Right lobe of liver (tissue), 6 donors: ENCODE results near the gene SMCO2. TPM values are rescaled to one million over a fixed set of nuclear protein-coding genes. Genes with fewer than 3 reads are reported as not detected.

Experiments used
- ATAC-seq, 4 donors: fragments of 200-7000 bp; cut with Tn5 transposase; one replicate each; pipeline ENCODE4 v1.9.1; 2020; ENCODE audit warnings: mild to moderate bottlenecking in 4 of 4, moderate library complexity in 4 of 4
- DNase-seq, 3 donors: peaks; one replicate each; pipeline ENCODE4 v3.0.0-alpha.2; 2020
- H3K27ac ChIP-seq, 3 donors: fragments of 200-600 bp; one replicate each; pipeline ENCODE4 v1.8.0; 2022
- H3K27me3 ChIP-seq, 2 donors: fragments of 200-600 bp; one replicate each; pipeline ENCODE4 v1.8.0; 2022
- H3K36me3 ChIP-seq, 4 donors: fragments of 200-600 bp; sonication (generic) in 1 of 4; one replicate each; pipeline versions ENCODE4 v1.5.1 to v1.8.0; 2017 to 2022; ENCODE audit warnings: control low read depth in 1 of 4
- H3K4me1 ChIP-seq, 4 donors: fragments of 200-600 bp; sonication (generic) in 1 of 4; one replicate each; pipeline versions ENCODE4 v1.5.1 to v1.8.0; 2017 to 2022; ENCODE audit warnings: control low read depth in 1 of 4
- H3K4me3 ChIP-seq, 3 donors: fragments of 200-600 bp; one replicate each; pipeline ENCODE4 v1.8.0; 2022
- H3K9me3 ChIP-seq, 4 donors: fragments of 200-600 bp; sonication (generic) in 1 of 4; one replicate each; pipeline versions ENCODE4 v1.5.1 to v1.8.0; 2017 to 2022; ENCODE audit warnings: control low read depth in 1 of 4
- POLR2A ChIP-seq: fragments of 450-650 bp; IDR thresholded peaks from one replicate; pipeline ENCODE4 v1.6.1; 2017; ENCODE audit warnings: antibody characterized with exemption, mild to moderate bottlenecking
- WGBS: methylation state at CpG from one replicate; pipeline ENCODE4 v1.1.6; 2018; ENCODE audit warnings: low coverage, low lambda C conversion rate; ENCODE audit not compliant: insufficient coverage; ENCODE audit errors: missing lambda C conversion rate; 5-methylcytosine and 5-hydroxymethylcytosine counted together
- intact Hi-C, 2 donors: fragments of 100-400 bp; cut with DNase I; formaldehyde crosslinking; loops; one replicate each; pipeline versions ENCODE4 v1.11.2 to v1.14.1; 2022
- total RNA-seq, 6 experiments: library from RNA; depleted of rRNA in 2 of 6; stranded (reverse); fragments of >200 nt in 2 of 6; fragmentation: NEBNext Ultra II Directional in 3 of 6; extraction: Animal tissue kit (Norgen Biotek cat#: 25700) in 3 of 6; gene quantifications; one replicate each; pipeline versions ENCODE4 v1.1.0 to v1.2.4, GENCODE V29; 2016 to 2023
- TF ChIP-seq, protein P1 (sequence below), 4 donors: fragments of 200-600 bp in 3 of 4; fragments of 450-650 bp in 1 of 4; IDR thresholded peaks; one replicate each; pipeline versions ENCODE4 v1.5.1 to v1.8.0; 2016 to 2022; ENCODE audit warnings: antibody characterized with exemption in 4 of 4, mild to moderate bottlenecking in 2 of 4
- donor health status: DM: no; HTN: yes; CAD: no.
- donor health status: DM: no; HTN: no; CAD: no.
- donor health status: DM: no; HTN: no; CAD: no.
- donor health status: DM: no; HTN: yes; CAD: no.
- donor health status: DM: no; HTN: yes; CAD: no.

The SMCO2 gene
- total RNA-seq, 6 experiments from 2014 or later, result 0.31 TPM; not detected in 5

DNA sequence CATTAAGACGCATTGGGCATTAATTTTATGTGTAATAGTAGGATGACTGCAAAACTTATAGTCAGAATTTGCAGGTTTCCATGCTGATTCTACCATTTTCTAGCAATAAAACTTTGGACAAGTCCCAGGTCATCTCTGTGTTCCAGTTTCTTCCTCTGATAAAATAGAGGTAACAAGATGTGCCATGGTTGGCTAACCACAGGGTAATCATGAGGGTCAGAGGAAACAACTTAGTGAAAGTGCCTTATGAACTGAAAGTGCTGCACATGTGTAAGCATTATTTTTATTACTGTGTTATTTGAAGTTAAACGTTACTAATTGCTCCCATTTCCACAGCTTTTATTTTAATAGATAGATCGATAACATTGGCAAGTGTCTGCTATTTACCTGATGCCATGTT is 21.1 kb downstream of the SMCO2 start:
- Histone ChIP-seq H3K27ac (no peak overlapping the region), H3K9me3 (no peaks in the 10 kb centered on the region), H3K36me3 (no peaks in the 10 kb centered on the region), H3K4me1 (no peaks in the 10 kb centered on the region), H3K4me3 (no peak overlapping the region), H3K27me3 (no peaks in the 10 kb centered on the region)
- WGBS, result 83% methylated on average over 2 of the region's 3 CpGs
- ATAC-seq (no peak), DNase-seq (no peak)
- intact Hi-C loops, result no loop called here
- TF ChIP-seq POLR2A, result no peak
- TF ChIP-seq, protein P1, sequence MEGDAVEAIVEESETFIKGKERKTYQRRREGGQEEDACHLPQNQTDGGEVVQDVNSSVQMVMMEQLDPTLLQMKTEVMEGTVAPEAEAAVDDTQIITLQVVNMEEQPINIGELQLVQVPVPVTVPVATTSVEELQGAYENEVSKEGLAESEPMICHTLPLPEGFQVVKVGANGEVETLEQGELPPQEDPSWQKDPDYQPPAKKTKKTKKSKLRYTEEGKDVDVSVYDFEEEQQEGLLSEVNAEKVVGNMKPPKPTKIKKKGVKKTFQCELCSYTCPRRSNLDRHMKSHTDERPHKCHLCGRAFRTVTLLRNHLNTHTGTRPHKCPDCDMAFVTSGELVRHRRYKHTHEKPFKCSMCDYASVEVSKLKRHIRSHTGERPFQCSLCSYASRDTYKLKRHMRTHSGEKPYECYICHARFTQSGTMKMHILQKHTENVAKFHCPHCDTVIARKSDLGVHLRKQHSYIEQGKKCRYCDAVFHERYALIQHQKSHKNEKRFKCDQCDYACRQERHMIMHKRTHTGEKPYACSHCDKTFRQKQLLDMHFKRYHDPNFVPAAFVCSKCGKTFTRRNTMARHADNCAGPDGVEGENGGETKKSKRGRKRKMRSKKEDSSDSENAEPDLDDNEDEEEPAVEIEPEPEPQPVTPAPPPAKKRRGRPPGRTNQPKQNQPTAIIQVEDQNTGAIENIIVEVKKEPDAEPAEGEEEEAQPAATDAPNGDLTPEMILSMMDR (IDR thresholded peaks at IDR 0.05), result no peak

DNA sequence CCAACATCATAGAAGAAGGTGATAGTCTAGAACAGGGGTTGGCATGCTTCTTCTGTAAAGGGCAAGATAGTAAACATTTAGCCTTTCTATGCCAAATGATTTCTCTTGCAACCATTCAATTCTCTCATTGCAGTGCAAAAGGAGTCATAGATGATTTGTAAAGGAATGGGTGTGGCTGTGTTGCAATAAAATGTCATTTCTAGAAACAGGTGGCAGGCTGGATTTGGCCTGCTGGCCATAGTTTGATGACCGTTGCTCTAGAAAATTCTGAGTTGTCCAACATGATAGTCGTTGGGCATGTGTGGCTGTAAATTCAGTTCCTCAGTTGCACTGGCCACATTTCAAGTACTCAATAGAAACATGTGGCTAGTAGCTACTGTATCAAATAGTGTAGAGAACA is 21.7 kb downstream of the SMCO2 start:
- no peaks in the 10 kb centered on the region for H3K27me3 ChIP-seq
- no peaks in the 10 kb centered on the region for H3K36me3 ChIP-seq
- no peaks in the 10 kb centered on the region for H3K9me3 ChIP-seq
- DNase-seq (no peak), ATAC-seq (no peak)
- 57% methylated on average over 2 of the region's 2 CpGs for WGBS
- no peaks in the 10 kb centered on the region for H3K4me1 ChIP-seq
- no peak overlapping the region for H3K4me3 ChIP-seq
- no peak for TF ChIP-seq POLR2A
- TF ChIP-seq, protein P1 (IDR thresholded peaks at IDR 0.05), result no peak
- H3K27ac ChIP-seq, result no peak overlapping the region
- intact Hi-C loops, result no loop called here

DNA sequence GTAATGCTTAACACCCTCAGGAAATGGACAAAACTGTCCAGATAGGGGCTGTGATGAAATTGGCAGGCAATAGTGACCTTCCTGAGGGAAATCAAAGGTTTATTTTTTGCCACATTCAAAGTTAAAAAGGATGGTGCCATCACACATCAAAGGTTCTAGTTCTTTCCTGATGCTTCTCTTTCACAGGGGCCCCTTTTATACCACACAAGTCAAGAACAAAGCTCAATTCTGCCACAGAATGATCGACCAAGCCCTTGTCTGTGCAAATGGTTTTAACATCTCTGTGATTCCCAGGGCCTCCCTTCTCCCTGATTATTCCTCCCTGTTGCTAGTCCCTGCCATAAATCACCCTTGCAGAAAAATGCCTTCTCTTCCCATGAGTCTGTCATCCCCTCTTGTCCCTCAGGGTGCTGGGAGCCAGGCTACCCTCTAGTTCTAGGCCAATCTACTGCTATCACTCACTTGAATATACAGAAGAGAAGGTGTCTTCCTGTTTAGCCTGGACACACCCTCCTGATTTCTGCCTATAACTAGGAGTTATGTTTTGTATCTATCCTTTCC is 22.7 kb downstream of the SMCO2 start:
- DNase-seq, result no peak
- Histone ChIP-seq H3K9me3 (no peaks in the 10 kb centered on the region), H3K4me1 (peaks cover 0 to 5% (median 0%) of the 10 kb centered on the region in 4 donors), H3K4me3 (no peak overlapping the region), H3K36me3 (no peaks in the 10 kb centered on the region), H3K27ac (no peak overlapping the region), H3K27me3 (no peaks in the 10 kb centered on the region)
- ATAC-seq, result no peak
- intact Hi-C loops, result no loop called here
- WGBS, result 60% methylated on average over 1 of the region's 1 CpG
- no peak for TF ChIP-seq POLR2A
- TF ChIP-seq, protein P1 (IDR thresholded peaks at IDR 0.05), result no peak

DNA sequence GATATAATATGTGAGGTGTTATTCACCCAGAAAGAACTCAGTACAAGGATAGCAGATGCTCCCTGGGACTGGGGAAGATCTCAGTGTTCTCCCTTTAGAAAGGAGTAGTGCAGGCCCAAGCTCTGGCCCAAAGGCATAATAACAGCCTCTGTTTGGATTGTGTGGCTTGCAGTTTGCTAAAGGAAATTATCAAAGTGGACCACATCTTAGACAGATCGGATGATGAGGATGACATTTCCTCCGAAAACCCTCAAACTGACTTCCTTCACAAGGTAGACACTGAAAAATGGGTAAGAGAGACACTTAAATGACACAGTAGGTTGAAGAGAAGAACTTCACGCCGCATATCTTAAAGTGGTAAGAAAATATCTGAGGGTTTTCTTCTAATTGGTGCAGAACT is 26.1 kb downstream of the SMCO2 start:
- WGBS, result 63% methylated on average over 4 of the region's 4 CpGs
- Histone ChIP-seq H3K27me3 (no peaks in the 10 kb centered on the region), H3K27ac (no peak overlapping the region), H3K36me3 (no peaks in the 10 kb centered on the region), H3K4me3 (no peak overlapping the region), H3K9me3 (peaks cover 0 to 5% (median 1%) of the 10 kb centered on the region in 4 donors), H3K4me1 (peaks cover 0 to 5% (median 0%) of the 10 kb centered on the region in 4 donors)
- TF ChIP-seq POLR2A, result no peak
- TF ChIP-seq, protein P1 (IDR thresholded peaks at IDR 0.05), result no peak
- intact Hi-C loops, result no loop called here
- DNase-seq (no peak), ATAC-seq (no peak)
